Measurements from ENCODE around the gene VPS37B.

Gene VPS37B

DNA sequence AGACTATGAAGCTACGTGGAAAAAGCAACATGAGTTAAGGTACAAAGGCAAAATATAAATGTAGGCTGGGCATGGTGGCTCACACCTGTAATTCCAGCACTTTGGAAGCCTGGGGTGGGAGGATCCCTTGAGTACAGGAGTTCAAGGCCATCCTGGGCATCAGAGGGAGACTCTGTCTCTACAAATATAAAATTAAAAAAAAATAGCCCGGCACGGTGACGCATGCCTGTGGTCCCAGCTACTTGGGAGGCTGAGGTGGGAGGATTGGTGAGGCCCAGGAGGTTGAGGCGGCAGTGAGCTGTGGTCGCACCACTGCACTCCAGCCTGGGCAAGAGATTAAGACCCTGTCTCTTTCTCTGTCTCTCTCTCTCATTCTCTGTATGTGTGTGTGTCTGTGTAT, 4.0 kb upstream of the VPS37B start:
- no peaks in the 10 kb centered on the region for H3K4me1 ChIP-seq (ENCODE audit: insufficient read depth, low read length, severe bottlenecking)
- H3K79me2 ChIP-seq (ENCODE audit: insufficient read depth, low read length), result no peaks in the 10 kb centered on the region
- H2AFZ ChIP-seq (ENCODE audit: low read length), result no peak overlapping the region
- H3K27me3 ChIP-seq (ENCODE audit: insufficient read depth, low read length), result no peaks in the 10 kb centered on the region
- no peak overlapping the region for H3K4me3 ChIP-seq (ENCODE audit: low read depth, low read length, poor library complexity, severe bottlenecking)
- no peaks in the 10 kb centered on the region for H3K9me2 ChIP-seq (ENCODE audit: low read depth, low read length)
- H3K9ac ChIP-seq (ENCODE audit: low read length), result no peak overlapping the region
- no peak for TF ChIP-seq EZH2 (IDR thresholded peaks at IDR 0.05; ENCODE audit: borderline replicate concordance, low read length)
- TF ChIP-seq, protein P1, sequence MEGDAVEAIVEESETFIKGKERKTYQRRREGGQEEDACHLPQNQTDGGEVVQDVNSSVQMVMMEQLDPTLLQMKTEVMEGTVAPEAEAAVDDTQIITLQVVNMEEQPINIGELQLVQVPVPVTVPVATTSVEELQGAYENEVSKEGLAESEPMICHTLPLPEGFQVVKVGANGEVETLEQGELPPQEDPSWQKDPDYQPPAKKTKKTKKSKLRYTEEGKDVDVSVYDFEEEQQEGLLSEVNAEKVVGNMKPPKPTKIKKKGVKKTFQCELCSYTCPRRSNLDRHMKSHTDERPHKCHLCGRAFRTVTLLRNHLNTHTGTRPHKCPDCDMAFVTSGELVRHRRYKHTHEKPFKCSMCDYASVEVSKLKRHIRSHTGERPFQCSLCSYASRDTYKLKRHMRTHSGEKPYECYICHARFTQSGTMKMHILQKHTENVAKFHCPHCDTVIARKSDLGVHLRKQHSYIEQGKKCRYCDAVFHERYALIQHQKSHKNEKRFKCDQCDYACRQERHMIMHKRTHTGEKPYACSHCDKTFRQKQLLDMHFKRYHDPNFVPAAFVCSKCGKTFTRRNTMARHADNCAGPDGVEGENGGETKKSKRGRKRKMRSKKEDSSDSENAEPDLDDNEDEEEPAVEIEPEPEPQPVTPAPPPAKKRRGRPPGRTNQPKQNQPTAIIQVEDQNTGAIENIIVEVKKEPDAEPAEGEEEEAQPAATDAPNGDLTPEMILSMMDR (IDR thresholded peaks at IDR 0.05; ENCODE audit: low read length), result no peak
- no peak overlapping the region for H3K27ac ChIP-seq (ENCODE audit: low read depth, low read length, poor library complexity, severe bottlenecking)
- no peaks in the 10 kb centered on the region for H4K20me1 ChIP-seq (ENCODE audit: insufficient read depth, low read length)
- H3F3A ChIP-seq (ENCODE audit: insufficient read depth, low read length), result no peaks in the 10 kb centered on the region
- no peaks in the 10 kb centered on the region for H3K9me3 ChIP-seq (ENCODE audit: low read length)
- no peak overlapping the region for H3K4me2 ChIP-seq (ENCODE audit: low read length)
- H3K36me3 ChIP-seq (ENCODE audit: insufficient read depth, low read length), result no peaks in the 10 kb centered on the region

DNA sequence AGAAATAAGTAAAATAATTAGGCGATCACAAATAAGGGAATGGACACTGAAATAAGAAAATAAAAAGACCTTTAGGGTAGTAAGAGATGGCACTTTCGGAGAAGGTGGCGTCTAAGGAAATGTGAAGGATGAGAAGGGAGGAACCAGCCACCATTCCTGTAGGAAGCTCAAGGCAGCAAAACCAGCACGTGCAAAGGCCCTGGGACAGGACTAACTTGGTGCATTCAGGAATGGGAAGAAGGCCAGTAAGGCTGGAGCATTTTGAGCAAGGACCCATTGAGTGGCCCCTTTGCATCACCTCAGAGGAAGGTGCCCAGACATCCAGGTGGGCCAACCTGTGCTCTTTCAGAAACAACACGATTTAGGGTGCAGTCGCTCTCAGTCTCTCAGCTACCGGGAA, 738 bp upstream of the VPS37B start:
- Histone ChIP-seq H3F3A (ENCODE audit: insufficient read depth, low read length) (no peaks in the 10 kb centered on the region), H3K4me2 (ENCODE audit: low read length) (no peak overlapping the region), H3K79me2 (ENCODE audit: insufficient read depth, low read length) (no peaks in the 10 kb centered on the region), H3K27me3 (ENCODE audit: insufficient read depth, low read length) (no peaks in the 10 kb centered on the region), H3K4me1 (ENCODE audit: insufficient read depth, low read length, severe bottlenecking) (no peaks in the 10 kb centered on the region), H2AFZ (ENCODE audit: low read length) (no peak overlapping the region), H3K9me3 (ENCODE audit: low read length) (no peaks in the 10 kb centered on the region), H4K20me1 (ENCODE audit: insufficient read depth, low read length) (no peaks in the 10 kb centered on the region), H3K9me2 (ENCODE audit: low read depth, low read length) (no peaks in the 10 kb centered on the region), H3K27ac (ENCODE audit: low read depth, low read length, poor library complexity, severe bottlenecking) (no peak overlapping the region), H3K9ac (ENCODE audit: low read length) (no peak overlapping the region), H3K4me3 (ENCODE audit: low read depth, low read length, poor library complexity, severe bottlenecking) (no peak overlapping the region), H3K36me3 (ENCODE audit: insufficient read depth, low read length) (no peaks in the 10 kb centered on the region)
- TF ChIP-seq, protein P1 (IDR thresholded peaks at IDR 0.05; ENCODE audit: low read length), result no peak
- TF ChIP-seq EZH2 (IDR thresholded peaks at IDR 0.05; ENCODE audit: borderline replicate concordance, low read length), result no peak

DNA sequence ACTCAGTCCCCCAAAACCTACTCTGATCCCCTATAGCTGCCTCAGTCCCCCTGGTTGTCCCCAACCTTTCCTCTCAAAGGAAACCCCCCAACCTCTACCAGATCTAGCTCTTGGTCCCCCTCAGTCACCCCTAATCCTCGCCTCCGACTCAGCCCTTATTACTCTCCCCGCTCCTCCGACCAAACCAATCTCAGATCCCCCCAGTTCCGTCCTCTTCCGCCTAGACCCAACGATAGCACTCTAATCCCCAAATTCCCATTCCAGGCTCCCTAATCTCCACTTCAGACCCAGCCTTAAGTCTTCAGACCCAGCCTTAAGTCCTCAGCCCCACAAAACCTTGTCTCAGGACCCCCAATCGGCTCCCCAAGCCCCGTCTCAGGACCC, 612 bp downstream of the VPS37B start:
- H2AFZ ChIP-seq (ENCODE audit: low read length), result no peak overlapping the region
- no peak overlapping the region for H3K4me2 ChIP-seq (ENCODE audit: low read length)
- H3K4me3 ChIP-seq (ENCODE audit: low read depth, low read length, poor library complexity, severe bottlenecking), result no peak overlapping the region
- TF ChIP-seq, protein P1 (IDR thresholded peaks at IDR 0.05; ENCODE audit: low read length), result no peak
- TF ChIP-seq EZH2 (IDR thresholded peaks at IDR 0.05; ENCODE audit: borderline replicate concordance, low read length), result no peak
- no peaks in the 10 kb centered on the region for H3K36me3 ChIP-seq (ENCODE audit: insufficient read depth, low read length)
- no peaks in the 10 kb centered on the region for H3K27me3 ChIP-seq (ENCODE audit: insufficient read depth, low read length)
- no peaks in the 10 kb centered on the region for H3K9me3 ChIP-seq (ENCODE audit: low read length)
- H3K79me2 ChIP-seq (ENCODE audit: insufficient read depth, low read length), result no peaks in the 10 kb centered on the region
- H3K27ac ChIP-seq (ENCODE audit: low read depth, low read length, poor library complexity, severe bottlenecking), result no peak overlapping the region
- H3K4me1 ChIP-seq (ENCODE audit: insufficient read depth, low read length, severe bottlenecking), result no peaks in the 10 kb centered on the region
- no peak overlapping the region for H3K9ac ChIP-seq (ENCODE audit: low read length)
- no peaks in the 10 kb centered on the region for H3F3A ChIP-seq (ENCODE audit: insufficient read depth, low read length)
- H3K9me2 ChIP-seq (ENCODE audit: low read depth, low read length), result no peaks in the 10 kb centered on the region
- H4K20me1 ChIP-seq (ENCODE audit: insufficient read depth, low read length), result no peaks in the 10 kb centered on the region
